Right forelimb (tissue), 1 donor: ENCODE results near the gene MOB3B.
A peak's percentile ranks its signal among the peaks of the same experiment; 100 is the strongest.

Source experiments
- DNase-seq: peaks from one replicate; pipeline ENCODE4 v3.0.0-alpha.2; 2018

Gene MOB3B

DNA sequence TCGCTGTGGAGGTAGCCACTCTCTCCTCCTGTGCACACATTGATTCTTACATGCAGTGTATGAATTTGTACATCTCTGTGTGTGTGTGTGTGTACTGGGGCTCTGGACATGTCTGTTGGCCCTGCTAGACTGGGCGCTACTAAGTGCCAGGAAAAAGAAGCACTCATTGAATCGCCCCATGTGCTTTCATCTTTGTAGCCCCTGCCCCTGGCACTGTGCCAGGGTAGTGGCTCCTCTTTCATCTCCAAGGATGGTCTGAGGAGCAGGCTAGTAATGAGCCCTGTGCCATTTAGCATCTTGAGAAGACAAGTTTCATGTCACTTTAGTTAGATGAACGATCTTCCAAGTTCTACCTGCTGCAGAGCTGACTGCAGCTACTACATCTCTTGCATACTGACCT is 198.2 kb downstream of the MOB3B start:
- no peak for DNase-seq

DNA sequence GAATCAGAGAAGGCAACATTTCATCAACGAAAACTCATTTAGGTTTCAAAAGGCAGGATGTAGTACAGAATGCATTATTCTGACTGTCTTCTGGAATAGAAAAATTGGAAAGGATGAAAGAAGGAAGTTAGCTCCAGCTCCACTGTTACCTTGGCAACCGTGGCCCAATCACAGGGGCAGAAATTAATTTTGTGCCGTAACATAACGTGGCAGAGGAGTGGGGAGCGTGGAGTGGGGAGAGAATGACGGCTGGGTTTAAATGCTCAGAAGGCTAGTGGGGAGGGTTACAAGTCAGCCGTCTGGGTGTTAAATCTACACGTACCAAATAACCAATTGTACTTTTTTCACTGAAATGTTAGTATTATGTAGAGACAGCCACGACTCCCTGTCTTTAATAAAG is 200.3 kb downstream of the MOB3B start:
- DNase-seq = no peak

DNA sequence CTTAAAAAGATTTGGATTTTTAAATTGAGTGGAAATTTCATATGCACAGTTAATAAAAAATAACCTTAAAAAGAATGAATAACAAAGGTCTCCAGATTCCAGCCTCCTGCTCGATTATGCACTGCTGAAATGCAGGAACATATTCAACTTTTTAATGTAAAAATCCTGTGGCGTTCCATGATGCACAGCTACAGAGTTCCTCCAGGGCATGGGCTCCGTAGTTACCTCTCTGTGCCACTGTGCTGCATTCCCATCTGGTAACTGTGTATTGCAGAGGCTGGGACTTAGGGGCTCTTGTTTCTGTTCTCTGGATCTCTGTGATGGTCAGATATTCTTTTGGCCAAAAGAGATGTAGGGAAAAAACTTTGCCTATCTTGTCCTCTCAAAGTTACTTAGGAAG is 201.1 kb downstream of the MOB3B start:
- DNase-seq = no peak

DNA sequence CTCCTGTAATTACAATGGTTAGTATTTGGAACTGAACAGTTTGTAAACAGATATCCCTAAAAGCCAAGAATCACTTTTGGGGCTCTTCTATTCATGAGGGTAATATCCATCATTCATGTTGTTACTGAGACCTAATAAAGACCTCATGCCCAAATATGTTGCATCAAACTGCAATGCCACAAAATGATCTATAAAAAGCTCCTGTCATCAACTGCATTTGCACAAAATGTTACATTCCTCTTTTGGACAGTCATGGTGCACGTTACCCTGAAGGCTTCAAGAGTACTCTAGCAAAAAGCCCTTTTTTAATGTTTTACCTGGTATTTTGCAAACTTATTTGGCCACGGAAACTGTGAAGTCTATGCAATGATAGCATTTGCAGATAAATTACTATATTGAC is 218.4 kb downstream of the MOB3B start:
- no peak for DNase-seq

DNA sequence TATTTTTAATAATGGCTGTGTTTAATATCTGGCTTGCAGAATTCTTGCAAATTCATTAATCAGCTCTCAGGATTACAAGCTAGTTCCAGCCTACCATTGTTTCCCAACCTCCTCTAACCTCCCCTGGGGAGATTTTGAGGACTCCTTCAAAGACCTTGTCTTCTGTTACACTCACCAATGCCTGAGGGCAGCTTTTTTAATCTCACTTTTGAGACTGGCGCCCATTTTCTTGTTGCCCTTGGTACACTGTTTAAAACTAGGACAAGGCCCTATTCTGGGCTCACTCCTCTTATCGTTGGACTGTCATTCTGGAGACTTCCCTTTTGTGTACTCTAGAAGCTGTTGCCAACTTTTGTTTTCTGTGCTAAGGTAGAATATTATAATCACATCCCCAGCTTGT is 219.0 kb downstream of the MOB3B start:
- DNase-seq = no peak

DNA sequence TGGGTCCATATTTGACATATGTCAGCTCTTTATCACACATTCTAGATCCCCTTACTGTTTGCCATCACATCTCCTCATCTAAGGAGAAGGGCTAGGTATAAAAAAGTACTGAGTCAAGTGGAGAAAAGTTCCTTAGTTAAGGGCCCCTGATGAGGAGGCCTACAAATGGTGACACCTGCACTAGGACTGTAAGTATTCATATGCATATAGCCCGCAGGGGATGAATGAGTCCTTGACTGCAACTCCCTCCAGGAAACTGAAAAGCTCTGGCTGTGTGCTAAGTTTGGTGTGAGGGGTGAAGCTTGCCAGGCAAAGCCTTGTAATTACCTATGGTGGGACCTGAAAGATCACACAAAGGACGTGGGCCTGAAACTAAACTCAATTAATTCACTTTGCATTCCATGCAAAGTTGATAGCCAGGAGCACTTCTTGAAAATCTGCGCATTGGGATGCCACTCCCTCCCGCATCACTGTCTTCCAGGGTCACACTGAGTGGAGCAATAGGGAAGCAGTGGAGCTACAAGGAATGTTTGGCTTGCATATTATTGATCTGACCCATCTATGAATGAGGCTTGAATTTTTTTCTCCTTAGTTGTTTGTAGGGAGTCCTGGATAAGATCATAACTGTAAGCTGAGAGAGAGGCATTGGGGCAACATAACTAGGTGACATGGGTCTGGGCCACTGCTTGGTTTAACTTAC is 220.8 kb downstream of the MOB3B start:
- DNase-seq = no peak

DNA sequence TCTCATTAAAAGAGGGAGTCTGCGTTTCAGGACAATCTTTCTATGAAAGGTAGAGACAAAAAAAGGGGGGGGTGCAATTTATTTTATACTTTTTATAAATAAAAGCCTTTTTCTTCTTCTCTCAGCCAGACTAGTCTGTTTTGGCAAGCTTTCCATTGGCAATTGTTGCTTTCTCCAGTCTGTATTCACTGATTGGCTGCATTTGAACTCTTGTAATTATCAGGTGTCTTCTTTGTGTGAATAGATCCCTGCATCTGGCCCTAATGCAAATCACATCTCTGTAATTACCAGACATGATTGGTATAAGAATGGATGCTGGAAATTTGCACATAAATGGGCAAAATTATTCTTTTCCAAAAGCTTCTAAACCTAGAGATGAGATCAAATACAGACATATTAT is 225.1 kb downstream of the MOB3B start:
- no peak for DNase-seq

DNA sequence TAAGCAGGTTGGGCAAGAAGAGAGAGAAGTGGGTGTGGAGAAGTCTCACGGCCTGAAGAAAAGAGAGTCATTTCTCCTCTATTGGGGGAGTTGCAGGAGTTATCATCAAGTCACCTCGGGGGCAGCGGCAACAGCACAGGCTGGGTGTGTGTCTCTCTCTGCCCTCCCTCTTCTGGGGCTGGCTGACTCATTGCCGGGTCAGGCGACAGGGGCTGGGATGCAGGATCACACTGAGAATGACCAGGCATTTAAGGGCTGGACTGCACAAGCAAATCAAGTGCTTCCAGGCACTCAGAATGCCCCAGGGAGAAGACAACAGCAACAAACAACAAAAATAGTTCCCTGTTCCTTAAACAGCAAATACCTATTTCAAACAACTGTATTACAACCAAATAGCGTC is 226.4 kb downstream of the MOB3B start:
- no peak for DNase-seq

DNA sequence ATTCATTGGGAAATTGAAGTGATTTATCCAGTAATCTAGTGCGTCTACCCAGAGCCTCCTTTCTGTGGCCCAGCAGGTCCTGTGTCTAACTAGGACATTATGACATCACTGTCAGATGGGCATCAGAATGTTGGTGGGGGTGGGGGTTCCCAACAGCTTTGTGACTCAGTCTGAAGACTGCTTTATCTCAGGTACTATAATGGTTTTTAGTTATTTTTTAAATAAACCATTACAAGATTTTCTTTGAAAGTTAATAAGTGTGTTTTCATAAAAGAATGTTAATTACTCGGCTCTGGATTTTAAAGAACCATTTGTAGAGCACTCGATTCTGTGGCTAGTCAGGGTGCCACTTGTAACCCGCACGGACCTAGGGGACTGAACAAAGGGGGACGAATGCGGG is 232.6 kb downstream of the MOB3B start, which contains the start of gene EQTN:
TSS of gene EQTN (minus strand) at position 101 of the 400 bp plus-strand sequence. CDS start at position 6, 95 bp downstream.
- DNase-seq = no peak

DNA sequence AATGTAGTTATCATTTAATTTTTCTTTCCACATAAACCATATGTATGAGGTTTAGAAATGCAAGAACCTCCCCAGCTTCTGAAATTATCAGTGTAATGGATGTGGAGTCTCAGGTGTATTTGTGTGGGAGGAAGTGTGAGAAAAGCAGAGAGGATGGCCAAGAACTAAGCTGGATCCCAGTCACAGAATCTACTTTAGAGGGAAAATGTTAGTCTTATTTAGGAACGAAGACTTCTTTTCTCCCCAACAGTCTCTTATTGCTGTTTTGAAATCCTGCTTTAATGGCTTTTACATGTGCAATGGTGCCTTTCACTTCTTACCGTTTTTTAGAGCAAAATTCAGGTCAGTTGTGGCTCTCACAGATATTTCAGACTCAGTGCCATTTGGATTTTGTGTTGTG is 235.6 kb downstream of the MOB3B start:
- no peak for DNase-seq

DNA sequence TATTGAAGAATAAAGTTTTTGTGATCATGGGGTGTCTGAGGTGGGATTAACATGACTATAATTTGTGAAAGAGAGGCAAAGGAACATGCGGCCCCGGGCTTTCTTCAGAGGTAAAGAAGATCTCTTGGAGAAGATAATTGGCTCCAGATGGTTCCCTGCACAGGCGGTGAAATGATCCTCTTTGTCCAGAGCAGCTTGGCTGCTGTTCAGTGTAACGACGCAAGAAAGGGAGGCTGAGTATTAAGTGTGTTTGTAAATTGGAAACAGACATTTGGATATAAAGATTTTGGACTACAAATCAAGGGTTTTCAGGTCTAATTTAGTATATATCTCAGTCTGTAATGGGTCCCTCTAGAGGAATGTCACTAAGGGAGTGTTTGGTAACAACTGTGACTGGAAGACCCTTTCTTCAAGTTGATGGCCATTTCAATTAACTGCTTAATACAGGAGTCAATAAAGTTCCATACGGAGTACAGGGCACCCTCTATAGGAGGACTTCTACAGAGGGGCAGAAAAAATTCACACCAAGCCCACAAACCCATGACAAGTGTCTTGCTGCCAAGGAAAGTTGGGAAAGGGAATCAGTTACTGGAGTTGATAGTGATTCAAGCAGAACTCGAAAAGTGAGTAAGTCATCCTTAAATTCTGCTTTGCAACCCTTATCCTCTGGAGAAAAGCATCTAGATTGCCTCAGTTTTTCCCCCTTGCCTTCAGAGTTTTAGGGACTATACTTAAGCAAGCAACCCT is 236.8 kb downstream of the MOB3B start:
- peak; percentile 59 for DNase-seq

DNA sequence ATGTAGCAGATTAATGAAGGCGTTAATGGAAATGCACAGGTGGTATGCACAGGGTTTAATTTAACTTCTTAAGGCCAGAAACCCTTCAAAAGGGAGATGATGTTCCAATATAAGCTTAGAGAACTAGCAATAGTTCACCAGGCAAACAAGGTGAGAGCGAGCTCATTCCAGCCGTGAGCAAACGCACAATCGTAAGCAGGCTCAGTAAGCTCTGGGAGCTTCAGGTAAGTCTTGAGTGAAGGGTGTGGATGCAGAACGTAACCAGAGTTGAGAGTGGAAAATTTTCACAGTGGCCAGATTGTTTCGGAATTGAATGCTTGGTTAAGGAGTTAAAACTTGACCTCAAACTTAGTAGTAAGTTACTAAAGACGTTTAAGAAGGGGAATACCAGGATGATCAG is 238.3 kb downstream of the MOB3B start:
- DNase-seq = no peak

DNA sequence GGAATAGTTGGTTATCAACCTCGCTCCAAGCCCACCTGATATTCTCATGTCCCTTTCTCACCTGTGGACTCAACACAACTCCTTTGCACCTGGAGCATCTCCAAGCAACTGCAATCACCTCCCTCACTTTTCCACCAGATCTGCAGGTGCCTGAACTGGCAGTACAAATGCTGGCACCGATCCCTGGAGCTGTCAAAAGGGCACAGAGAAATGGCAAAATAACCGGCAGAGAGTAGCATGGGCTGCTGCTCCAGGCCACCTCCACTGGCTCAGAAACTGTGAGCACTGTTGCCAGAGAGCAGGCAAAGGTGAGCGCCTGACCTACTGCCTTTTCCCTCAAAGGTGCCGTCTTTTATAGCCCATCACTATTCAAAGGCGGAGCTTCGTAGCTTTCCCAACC is 247.3 kb downstream of the MOB3B start:
- no peak for DNase-seq

DNA sequence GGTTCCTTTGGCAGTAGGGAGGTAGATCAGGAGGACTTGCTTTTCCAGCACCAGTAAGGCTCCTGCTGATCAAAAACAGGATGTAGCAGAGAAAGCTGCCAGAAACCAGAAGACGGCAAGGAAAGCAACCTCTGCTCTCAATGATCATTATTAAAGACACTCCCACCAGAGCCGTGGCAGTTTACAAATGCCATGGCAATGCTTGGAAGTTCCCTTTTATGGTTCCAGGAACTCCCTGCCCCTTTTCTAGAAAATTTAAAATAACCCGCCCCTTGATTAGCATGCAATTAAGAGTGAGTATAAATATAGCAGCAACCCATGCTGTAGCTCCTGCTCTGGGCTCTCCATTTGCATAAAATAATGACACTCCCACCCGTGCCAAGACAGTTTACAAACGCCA is 248.8 kb downstream of the MOB3B start:
- no peak for DNase-seq

DNA sequence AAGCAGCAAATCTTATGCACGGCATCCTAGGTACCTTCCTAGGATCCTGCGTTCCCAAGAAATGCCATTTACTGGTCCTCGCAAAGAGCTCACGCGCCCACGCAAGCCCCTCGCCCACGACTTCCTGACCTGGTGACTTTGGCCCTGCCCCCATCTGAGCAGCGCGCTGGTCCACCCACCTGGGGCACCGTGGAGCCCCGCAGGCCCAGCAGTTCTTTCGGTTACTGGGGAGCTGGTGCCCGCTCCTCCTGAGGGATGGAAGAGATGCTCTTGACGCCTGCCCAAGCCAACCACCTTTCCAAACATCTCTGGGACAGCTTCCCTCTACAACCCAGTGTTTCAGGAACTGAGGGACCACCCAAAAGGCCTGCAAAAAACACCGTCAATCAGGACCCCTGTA is 249.4 kb downstream of the MOB3B start:
- DNase-seq = no peak

DNA sequence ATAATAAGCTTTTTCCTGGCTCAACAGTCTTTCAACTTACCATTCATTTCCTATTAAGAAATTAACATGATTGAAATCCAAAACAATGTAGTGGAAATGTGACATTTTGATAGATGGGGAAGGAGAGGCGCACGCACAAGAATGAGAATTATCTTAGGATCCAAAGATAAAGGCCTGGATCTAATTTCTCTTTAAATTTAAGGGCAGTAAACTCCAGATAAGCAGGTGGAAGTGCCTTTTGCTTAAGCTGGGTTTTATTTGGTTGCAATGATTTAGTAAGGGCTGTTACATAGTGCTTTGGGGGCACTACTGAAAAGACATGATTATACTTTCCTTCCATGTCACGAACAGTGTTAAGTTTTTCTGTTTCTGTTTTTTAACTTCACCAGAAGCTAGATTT is 250.0 kb downstream of the MOB3B start:
- no peak for DNase-seq

DNA sequence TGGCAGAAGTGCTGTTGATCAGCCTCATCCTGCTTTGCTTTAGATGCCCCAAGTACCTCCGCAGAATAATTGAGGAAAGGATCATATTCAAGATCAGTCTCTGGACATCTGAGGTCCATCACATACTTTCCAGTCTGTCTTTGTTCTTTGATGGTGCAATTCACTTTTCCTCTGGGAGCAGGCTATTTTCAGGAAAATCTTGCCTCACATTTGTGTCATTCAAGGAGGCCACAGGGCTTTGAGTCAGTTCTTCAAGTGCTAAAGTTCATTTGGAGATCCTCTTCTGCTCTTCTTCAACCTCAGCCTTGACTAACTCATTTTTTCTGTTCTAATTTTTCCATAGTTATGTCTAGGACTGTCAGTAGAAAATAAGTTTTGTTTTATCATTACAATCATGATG is 251.2 kb downstream of the MOB3B start:
- no peak for DNase-seq

DNA sequence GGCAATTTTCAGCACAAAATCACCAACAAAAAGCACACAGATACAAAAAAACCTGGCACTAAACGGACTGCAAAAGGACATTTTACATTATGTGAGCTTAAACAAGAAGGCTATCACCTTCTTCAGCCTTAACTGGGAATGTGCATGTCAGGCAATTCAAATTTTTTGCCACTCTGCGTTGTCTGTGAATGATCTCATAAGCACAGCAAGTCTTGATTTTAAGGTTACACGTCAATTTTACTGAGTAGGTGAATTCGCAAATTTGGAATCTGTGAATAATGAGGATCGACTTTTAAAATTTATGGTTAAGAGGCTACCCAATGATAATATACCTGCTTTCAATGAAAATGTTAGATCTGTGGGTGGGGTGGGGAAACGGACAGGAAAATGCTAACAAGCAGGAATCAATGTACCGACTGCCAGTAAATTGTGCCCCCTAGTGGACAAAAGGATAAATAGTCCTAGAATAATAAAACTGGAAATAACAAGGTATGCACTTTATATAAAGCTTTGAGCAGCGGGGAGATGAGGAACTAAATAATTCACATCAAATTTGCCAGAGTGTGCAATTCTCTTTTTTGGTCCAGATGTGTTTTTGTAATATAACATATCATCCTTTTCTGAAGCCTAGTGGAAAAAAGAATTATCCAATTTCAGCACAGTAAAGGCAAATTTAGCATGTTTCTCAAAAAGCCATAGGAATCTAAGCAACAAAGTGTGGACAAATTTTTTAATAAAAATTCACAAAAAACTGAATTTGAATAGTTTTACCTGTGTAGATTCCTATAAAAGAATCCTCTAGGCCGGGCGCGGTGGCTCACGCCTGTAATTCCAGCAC is 253.2 kb downstream of the MOB3B start:
- DNase-seq = no peak
